Skin of body (tissue), 2 donors: ENCODE measurements around the gene ZNF526. TPM values are rescaled to one million over a fixed set of nuclear protein-coding genes. Genes with fewer than 3 reads are reported as not detected.
A peak's percentile ranks its signal among the peaks of the same experiment; 100 is the strongest.

Experiments used
- DNase-seq: peaks from one replicate; lab custom pipeline; 2025; lab: John Stamatoyannopoulos, UW
- total RNA-seq: library from RNA; depleted of rRNA; stranded (reverse); fragments of >200 nt; gene quantifications from one replicate; pipeline ENCODE4 v1.2.3, GENCODE V29; 2014

The ZNF526 gene
- total RNA-seq, 1 donor from 2014 or later, result 7.1 TPM

- DNase-seq, result no peak
These were observed 23.8 kb upstream of the ZNF526 start for GRCh38 chr19:42196011-42197001.

- no peak for DNase-seq
These were observed 22.7 kb upstream of the ZNF526 start for GRCh38 chr19:42197375-42197817.

DNA sequence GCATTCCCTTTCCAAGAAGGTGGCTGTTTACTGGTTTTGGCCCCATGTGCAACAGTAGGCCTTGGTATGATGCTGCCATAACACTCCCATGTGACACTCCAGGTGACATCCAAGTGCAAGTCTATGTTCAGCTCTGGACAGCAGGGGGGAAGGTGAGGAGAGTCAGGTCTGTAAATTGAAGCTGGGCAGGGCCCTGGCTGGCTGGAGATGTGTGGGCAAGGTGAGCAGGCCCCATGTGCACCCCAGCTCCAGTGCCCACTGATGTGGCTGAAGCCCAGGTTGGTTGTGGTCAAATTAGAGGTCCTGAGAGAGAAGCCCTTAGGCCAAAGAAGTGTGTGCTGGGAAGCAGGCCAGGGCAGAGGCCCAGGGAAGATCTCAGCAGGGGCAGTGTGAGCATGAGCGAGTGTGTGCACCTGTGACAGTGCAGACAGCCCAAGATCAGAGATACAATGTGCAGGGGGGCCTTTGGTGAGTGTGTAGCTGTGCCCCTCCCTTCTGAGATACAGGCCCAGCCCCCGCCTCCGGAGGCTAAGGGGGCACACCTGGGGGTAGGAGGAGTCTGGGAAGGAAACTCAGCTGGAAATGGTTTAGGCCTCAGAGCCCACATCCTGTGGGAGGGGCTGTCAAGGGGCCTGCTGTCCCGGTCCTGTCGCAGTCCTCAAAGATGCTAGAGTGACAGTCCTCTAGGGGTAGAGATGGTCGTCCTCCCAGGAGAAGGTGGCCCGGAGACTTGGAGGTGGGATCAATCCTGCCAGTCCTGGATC is 21.3 kb upstream of the ZNF526 start:
- no peak for DNase-seq

GRCh38 chr19:42199440-42200115 is 20.5 kb upstream of the ZNF526 start:
- DNase-seq, result no peak

DNA sequence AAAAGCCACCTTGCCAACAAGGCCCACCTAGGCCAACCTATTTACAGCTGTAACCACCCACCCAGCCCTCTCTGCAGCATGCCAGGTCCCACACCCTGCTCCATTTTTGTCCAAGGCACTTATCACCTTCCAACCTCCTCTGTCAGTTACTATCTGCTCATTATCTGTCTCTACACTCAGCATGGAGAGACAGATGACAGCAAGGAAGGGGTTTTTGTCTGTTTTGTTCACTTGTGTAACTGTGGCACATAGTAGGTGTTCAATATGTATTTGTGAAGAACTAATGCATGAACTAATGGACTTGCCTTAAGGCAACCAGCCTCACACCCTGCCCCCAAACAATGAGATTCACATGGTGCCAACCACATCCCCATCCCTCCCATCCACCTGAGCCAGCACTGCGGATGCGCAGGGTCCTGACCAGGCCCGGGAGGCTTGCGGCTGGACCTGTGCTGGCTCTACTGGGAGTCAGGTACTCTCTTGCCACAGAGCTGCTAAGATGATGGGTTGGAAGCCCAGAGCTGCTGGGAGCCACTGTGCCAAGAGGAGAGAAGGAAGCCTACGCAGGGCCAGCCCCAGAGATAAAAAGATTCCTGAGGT is 19.9 kb upstream of the ZNF526 start:
- DNase-seq, result no peak

GRCh38 chr19:42201489-42202289 is 18.4 kb upstream of the ZNF526 start:
- DNase-seq, result no peak

- no peak for DNase-seq
These were observed 17.7 kb upstream of the ZNF526 start for GRCh38 chr19:42202290-42202880.

- DNase-seq, result no peak
These were observed 16.4 kb upstream of the ZNF526 start for GRCh38 chr19:42203700-42204099.

GRCh38 chr19:42204664-42205063 is 15.4 kb upstream of the ZNF526 start:
- DNase-seq, result no peak

GRCh38 chr19:42206871-42207755 is 13.0 kb upstream of the ZNF526 start:
- no peak for DNase-seq

GRCh38 chr19:42207767-42208271 is 12.3 kb upstream of the ZNF526 start:
- DNase-seq, result no peak

GRCh38 chr19:42208612-42209011 is 11.5 kb upstream of the ZNF526 start:
- no peak for DNase-seq

DNA sequence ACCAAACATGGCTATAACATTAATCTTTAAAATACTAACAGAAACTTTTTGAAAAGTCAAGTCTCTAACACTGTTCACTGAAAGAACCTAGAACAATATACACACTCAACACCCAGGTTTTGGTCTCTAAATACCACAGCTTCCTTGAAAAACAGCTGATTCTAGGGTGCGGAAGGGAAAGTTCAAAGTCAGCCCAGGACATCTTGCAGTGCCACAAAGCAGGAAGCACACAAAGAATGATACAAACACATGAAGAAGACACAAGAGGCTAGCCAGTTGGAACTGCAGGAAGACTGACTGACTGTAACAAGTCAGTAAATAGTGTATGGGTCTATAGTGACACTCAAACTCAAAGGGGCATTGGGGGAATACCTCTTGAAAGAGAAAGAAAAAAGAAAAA is 7.2 kb upstream of the ZNF526 start:
- no peak for DNase-seq

- no peak for DNase-seq
These were observed 5.2 kb upstream of the ZNF526 start for GRCh38 chr19:42214810-42215485.

DNA sequence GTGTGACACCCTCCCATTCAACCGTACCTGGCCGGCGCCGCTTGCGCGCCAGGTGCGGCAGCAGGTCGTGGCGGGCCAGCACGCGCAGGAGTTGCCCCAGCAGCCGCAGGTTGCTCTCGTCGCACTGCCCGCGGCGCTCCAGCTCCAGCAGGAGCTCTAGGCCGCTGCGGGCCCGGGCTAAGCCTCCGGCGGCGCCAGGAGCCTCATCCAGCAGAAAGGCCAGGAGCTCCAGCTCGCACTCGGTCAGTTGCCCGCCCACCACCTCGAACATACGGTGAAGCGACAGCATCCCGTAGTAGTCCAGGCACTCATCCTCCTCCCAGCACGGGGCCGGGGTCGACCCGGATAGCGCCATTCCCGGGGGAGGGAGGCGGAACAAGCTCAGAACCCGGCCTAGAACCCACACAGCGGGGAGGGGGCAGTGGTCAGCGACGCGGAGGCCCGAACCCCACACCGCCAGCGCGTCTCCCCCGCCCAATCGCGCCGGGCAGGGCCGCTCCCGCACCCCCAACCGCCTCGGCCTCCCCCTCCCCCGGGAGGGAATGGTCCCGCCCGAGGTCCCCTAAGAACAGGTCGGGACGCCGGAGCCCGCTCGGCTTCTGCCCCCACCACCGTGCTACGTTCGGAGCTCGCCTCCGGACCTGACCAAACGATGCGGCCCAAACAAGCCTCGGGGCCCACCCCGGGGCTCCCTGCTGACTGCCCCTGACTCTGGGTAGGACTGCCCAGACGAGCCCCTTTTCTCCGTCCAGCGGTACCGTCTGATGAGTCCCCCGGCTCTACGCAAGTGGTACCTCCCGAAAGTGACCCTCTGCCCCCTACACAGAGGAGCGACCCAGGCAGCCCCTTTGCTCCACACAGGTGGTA is 3.2 kb upstream of the ZNF526 start:
- no peak for DNase-seq

DNA sequence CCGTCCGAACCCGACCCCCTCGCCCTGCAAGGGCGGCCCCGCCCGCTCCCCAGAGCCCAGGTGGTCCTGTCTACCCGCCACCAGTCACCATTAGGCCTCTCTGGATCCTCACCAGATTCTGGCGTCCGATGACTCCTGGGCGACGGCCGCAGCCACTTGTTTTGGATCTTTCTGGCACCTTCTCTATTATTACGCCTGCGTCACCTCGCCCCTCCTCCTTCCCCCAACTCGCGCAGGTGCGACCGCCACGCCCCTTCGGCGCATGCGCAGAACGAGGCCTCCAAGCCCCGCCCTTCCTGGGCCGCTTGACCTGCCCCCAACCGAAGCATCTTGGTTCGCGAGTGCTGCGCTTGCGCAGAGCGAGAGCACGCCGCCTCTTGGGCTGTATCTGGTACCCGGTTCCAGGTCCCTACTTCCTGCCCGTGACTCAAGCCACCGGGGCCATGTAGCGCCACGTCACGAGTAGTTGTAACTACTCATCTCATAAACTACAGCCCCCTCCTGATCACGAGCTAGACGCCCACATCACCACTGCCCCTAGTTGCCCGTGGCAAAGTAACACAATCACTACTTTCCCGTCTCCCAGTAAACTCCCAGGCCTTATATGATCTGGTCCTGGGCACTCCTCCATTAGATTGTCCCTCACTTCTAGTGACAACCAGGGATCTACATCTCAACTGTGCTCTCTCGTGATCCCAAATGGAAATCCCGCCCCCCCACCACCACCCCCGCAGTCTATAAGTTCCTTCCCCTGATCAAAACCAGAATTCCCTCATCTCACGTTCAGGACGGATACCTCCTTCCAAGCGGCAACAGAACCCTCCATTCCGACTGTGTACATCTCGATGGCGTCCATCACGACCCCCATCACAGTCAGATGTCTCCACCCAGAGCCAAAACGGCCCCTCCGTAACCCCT is 2.3 kb upstream of the ZNF526 start, which contains the start of gene DEDD2:
TSS of gene DEDD2 (minus strand) at position 158 of the 918 bp plus-strand sequence. CDS start 670 bp downstream, outside the sequence.
- DNase-seq, result peak; percentile 95
